Neural crest cell (in vitro differentiated cells): Measurements from ENCODE around the gene STK36. TPM values are rescaled to one million over a fixed set of nuclear protein-coding genes. Genes with fewer than 3 reads are reported as not detected.
"Not testable (repeated sequence)": the region's sequence is repeated elsewhere in the genome, so short reads cannot be mapped to it uniquely, and the experiment has no call there.

ENCODE experiments used
- DNase-seq: peaks from one replicate; pipeline ENCODE4 v3.0.0; 2021; ENCODE audit warnings: low read depth, mixed read lengths, low spot score
- H3K27ac Mint-ChIP-seq: one replicate; pipeline ENCODE4 v1.8.0; 2021; ENCODE audit warnings: mild to moderate bottlenecking, mixed read lengths; ENCODE audit not compliant: unreplicated experiment
- H3K27me3 Mint-ChIP-seq: 2 replicates; pipeline ENCODE4 v1.8.0; 2021; ENCODE audit warnings: low read depth, mild to moderate bottlenecking, mixed read lengths
- H3K36me3 Mint-ChIP-seq: 2 replicates; pipeline ENCODE4 v1.8.0; 2021; ENCODE audit warnings: low read depth, mild to moderate bottlenecking, mixed read lengths
- H3K4me1 Mint-ChIP-seq: 2 replicates; pipeline ENCODE4 v1.8.0; 2021; ENCODE audit warnings: mixed read lengths
- H3K4me3 Mint-ChIP-seq: one replicate; pipeline ENCODE4 v1.8.0; 2021; ENCODE audit warnings: mild to moderate bottlenecking, mixed read lengths
- H3K9me3 Mint-ChIP-seq: 2 replicates; pipeline ENCODE4 v1.8.0; 2021; ENCODE audit warnings: mixed read lengths
- total RNA-seq: library from RNA; stranded (reverse); gene quantifications from 2 replicates; pipeline ENCODE4 v1.2.1, GENCODE V29; 2021
- TF ChIP-seq, protein P1 (sequence below): fragments of 200-600 bp; sonication (generic); conservative IDR thresholded peaks from 2 replicates; pipeline ENCODE4 v1.5.0; 2021; ENCODE audit warnings: antibody characterized with exemption, mild to moderate bottlenecking

Gene STK36
- total RNA-seq, 1 donor from 2014 or later: 78.7 TPM

DNA sequence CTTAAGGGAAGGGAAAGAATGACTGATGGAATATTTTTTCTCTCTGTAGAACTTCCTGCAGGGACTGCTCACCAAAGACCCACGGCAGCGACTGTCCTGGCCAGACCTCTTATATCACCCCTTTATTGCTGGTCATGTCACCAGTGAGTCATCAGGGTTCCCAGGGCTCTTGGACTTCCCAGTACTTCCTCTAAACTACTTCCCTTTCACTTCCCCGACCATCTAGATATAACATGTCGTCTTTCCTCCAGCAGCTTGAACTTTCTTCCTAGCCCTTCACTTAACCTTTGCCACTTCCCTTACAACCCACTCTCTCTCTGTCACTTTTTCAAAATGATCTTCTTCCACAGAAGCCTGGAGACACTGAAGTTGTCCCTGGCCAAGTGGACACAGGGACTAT lies 7.2 kb downstream of the STK36 start:
- H3K36me3 Mint-ChIP-seq: peaks cover 2% of the 10 kb centered on the region
- H3K4me3 Mint-ChIP-seq: no peak overlapping the region
- H3K27ac Mint-ChIP-seq: peak overlapping the region; percentile 2
- no peaks in the 10 kb centered on the region for H3K27me3 Mint-ChIP-seq
- H3K9me3 Mint-ChIP-seq: no peaks in the 10 kb centered on the region
- H3K4me1 Mint-ChIP-seq: no peaks in the 10 kb centered on the region
- TF ChIP-seq, protein P1, sequence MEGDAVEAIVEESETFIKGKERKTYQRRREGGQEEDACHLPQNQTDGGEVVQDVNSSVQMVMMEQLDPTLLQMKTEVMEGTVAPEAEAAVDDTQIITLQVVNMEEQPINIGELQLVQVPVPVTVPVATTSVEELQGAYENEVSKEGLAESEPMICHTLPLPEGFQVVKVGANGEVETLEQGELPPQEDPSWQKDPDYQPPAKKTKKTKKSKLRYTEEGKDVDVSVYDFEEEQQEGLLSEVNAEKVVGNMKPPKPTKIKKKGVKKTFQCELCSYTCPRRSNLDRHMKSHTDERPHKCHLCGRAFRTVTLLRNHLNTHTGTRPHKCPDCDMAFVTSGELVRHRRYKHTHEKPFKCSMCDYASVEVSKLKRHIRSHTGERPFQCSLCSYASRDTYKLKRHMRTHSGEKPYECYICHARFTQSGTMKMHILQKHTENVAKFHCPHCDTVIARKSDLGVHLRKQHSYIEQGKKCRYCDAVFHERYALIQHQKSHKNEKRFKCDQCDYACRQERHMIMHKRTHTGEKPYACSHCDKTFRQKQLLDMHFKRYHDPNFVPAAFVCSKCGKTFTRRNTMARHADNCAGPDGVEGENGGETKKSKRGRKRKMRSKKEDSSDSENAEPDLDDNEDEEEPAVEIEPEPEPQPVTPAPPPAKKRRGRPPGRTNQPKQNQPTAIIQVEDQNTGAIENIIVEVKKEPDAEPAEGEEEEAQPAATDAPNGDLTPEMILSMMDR: no peak
- no peak for DNase-seq

DNA sequence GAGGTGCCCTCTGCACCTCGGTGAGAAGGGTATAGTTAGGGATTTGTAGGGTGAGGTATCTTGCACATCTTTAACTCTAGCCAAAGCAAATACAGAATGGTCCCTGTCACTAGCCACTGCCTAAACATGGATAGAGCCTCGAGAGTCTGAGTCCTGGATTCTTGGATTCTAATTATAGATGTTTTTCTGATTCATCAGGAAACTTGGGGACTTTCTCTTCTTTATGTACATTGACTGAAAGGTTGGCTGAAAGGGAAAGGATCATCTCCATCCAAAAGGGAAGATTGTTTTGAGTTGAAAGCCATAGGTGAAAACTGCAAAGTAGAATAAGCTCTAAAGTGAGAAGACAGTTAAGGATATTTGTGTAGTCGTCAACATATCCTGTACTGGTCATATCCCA lies 8.2 kb downstream of the STK36 start:
- Mint-ChIP-seq H3K27me3 (no peaks in the 10 kb centered on the region), H3K27ac (no peak overlapping the region), H3K36me3 (peaks cover 2% of the 10 kb centered on the region), H3K9me3 (no peaks in the 10 kb centered on the region), H3K4me3 (no peak overlapping the region), H3K4me1 (no peaks in the 10 kb centered on the region)
- no peak for DNase-seq
- TF ChIP-seq, protein P1: no peak

DNA sequence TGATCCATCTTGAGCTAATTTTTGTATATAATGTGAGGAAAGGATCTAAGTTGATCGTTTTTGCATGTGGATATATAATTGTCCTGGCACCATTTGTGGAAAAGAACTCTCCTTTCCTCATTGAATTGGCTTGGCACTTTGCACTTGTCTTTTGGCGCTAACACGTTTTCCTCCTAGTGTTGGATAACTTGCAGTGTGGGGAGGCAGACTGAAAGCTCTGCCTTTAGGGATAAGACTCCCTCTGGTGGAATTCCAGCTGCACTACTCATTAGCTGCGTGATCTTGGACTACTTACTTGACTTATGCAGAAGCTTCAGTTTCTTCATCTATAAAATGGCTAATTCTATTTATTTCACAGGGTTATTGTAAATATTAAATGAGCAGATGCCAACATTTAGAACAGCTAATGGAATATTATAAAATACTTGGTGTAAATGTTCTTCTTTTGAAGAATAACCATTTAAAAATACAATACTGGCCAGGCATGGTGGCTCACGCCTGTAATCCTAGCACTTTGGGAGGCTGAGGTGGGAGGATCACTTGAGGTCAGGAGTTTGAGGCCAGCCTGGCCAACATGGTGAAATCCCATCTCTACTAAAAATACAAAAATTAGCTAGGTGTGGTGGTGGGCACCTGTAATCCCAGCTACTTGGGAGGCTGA lies 15.6 kb downstream of the STK36 start:
- DNase-seq: peak; percentile 43
- not testable (repeated sequence) for H3K4me3 Mint-ChIP-seq, H3K27me3 Mint-ChIP-seq, H3K4me1 Mint-ChIP-seq, H3K27ac Mint-ChIP-seq, H3K9me3 Mint-ChIP-seq, H3K36me3 Mint-ChIP-seq
- TF ChIP-seq, protein P1: peak; percentile 81

DNA sequence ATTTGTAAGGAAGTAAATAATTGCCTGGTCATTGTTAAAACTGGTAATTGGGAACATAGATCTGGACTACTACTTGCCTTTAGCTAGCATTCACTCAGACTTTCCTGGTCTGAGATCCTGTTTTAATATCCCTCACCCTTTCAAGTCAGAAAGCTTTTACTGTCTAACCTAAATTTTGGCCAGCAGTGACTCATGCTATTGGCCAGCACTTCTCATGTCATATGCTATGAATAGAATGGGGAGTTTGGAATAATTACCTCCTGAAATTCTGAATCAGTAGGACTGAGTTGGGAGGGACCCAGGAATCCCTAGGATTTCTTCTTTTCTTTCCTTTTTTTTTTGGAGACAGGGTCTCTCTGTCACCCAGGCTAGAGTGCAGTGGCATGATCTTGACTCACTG lies 19.3 kb downstream of the STK36 start:
- Mint-ChIP-seq H3K9me3 (no peaks in the 10 kb centered on the region), H3K4me3 (no peak overlapping the region), H3K4me1 (peaks cover 19% of the 10 kb centered on the region), H3K27me3 (no peaks in the 10 kb centered on the region), H3K27ac (no peak overlapping the region), H3K36me3 (peaks cover 3% of the 10 kb centered on the region)
- TF ChIP-seq, protein P1: no peak
- DNase-seq: no peak

DNA sequence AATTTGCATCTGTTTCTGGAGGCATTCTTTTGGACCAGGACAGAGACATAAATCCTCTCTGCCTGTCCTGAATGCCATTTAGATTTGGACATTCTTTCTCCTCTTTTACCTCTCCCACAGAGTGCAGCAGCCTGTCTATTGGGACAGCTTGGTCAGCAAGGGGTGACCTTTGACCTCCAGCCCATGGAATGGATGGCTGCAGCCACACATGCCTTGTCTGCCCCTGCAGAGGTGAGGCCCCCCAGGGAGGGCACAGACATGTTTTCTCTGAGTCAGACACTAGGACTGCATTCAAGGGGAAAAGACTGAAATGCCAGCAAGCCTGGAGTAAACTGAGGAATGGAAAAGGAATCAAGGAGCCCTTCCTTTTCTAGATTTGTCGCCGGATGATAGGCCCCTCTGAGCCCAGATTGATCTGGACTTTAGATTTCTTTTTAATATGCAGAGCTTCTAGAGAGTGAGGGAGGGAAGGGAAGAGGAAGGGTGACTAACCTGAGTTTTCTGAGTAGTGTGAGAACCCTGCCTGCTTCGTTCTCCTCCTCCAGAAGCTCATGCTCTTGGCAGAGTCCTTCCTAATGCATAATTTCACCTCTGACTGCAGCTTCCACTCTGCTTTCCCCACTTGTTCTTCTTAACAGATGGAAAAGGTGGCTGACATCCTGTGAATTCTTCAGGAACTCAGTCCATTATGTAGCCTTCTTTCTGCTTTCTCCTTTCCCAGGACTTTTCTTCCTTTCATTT lies 22.7 kb downstream of the STK36 start:
- peak; percentile 28 for DNase-seq
- no peak overlapping the region for H3K4me3 Mint-ChIP-seq
- no peak overlapping the region for H3K27ac Mint-ChIP-seq
- TF ChIP-seq, protein P1: no peak
- no peaks in the 10 kb centered on the region for H3K27me3 Mint-ChIP-seq
- H3K9me3 Mint-ChIP-seq: no peaks in the 10 kb centered on the region
- H3K4me1 Mint-ChIP-seq: peaks cover 13% of the 10 kb centered on the region
- H3K36me3 Mint-ChIP-seq: peaks cover 7% of the 10 kb centered on the region
